OCI-LY1 (cell line): ENCODE data around the gene OSBPL2.

Source experiments
- H2AFZ ChIP-seq: fragments of 200-600 bp; sonication (generic), shearing (Covaris generic); 2 replicates; pipeline ENCODE4 v1.6.0; 2014; ENCODE audit warnings: antibody characterized with exemption, mild to moderate bottlenecking, low read length
- H3F3A ChIP-seq: fragments of 200-600 bp; sonication (generic), shearing (Covaris generic); 2 replicates; pipeline ENCODE4 v1.6.0; 2014; ENCODE audit warnings: mild to moderate bottlenecking, antibody characterized with exemption, low read length, moderate library complexity; ENCODE audit not compliant: insufficient read depth
- H3K27ac ChIP-seq: fragments of 200-600 bp; sonication (generic); 2 replicates; pipeline ENCODE4 v1.5.1; 2014; ENCODE audit warnings: low read length, mixed run types, mild to moderate bottlenecking, low read depth; ENCODE audit not compliant: poor library complexity, severe bottlenecking
- H3K27me3 ChIP-seq: fragments of 200-600 bp; sonication (generic); 2 replicates; pipeline ENCODE4 v1.6.0; 2014; ENCODE audit warnings: antibody characterized with exemption, mild to moderate bottlenecking, low read length, moderate library complexity; ENCODE audit not compliant: insufficient read depth
- H3K36me3 ChIP-seq: fragments of 200-600 bp; sonication (generic); 2 replicates; pipeline ENCODE4 v1.6.1; 2014; ENCODE audit warnings: mild to moderate bottlenecking, antibody characterized with exemption, low read length, moderate library complexity, mixed read lengths; ENCODE audit not compliant: insufficient read depth
- H3K4me1 ChIP-seq: fragments of 200-600 bp; sonication (generic); 2 replicates; pipeline ENCODE4 v1.5.1; 2014; ENCODE audit warnings: mild to moderate bottlenecking, low read length, moderate library complexity; ENCODE audit not compliant: insufficient read depth, severe bottlenecking
- H3K4me2 ChIP-seq: fragments of 200-600 bp; sonication (generic), shearing (Covaris generic); 2 replicates; pipeline ENCODE4 v1.6.1; 2014; ENCODE audit warnings: low read length
- H3K4me3 ChIP-seq: fragments of 200-600 bp; sonication (generic); 2 replicates; pipeline ENCODE4 v1.5.1; 2014; ENCODE audit warnings: low read length, low read depth, mild to moderate bottlenecking, mixed read lengths; ENCODE audit not compliant: poor library complexity, severe bottlenecking
- H3K79me2 ChIP-seq: fragments of 200-600 bp; shearing (Covaris generic); 2 replicates; pipeline ENCODE4 v1.6.1; 2016; ENCODE audit warnings: mixed run types, low read length, mixed read lengths; ENCODE audit not compliant: insufficient read depth
- H3K9ac ChIP-seq: fragments of 200-600 bp; sonication (generic), shearing (Covaris generic); 2 replicates; pipeline ENCODE4 v1.6.1; 2014; ENCODE audit warnings: mild to moderate bottlenecking, low read length, mixed read lengths
- H3K9me2 ChIP-seq: fragments of 200-600 bp; sonication (generic), shearing (Covaris generic); 2 replicates; pipeline ENCODE4 v1.6.1; 2014; ENCODE audit warnings: low read depth, mild to moderate bottlenecking, low read length, mixed read lengths
- H3K9me3 ChIP-seq: fragments of 200-600 bp; shearing (Covaris generic); 2 replicates; pipeline ENCODE4 v1.6.1; 2014; ENCODE audit warnings: low read length, mixed read lengths
- H4K20me1 ChIP-seq: fragments of 200-600 bp; sonication (generic), shearing (Covaris generic); 2 replicates; pipeline ENCODE4 v1.6.0; 2016; ENCODE audit warnings: mild to moderate bottlenecking, low read length; ENCODE audit not compliant: insufficient read depth
- CTCF ChIP-seq: fragments of 200-600 bp; sonication (generic), shearing (Covaris generic); IDR thresholded peaks from 2 replicates; pipeline ENCODE4 v1.5.1; 2017; ENCODE audit warnings: mild to moderate bottlenecking, antibody characterized with exemption, low read length, moderate library complexity, mixed read lengths
- EZH2 ChIP-seq: fragments of 200-600 bp; sonication (generic), shearing (Covaris generic); IDR thresholded peaks from 2 replicates; pipeline ENCODE4 v1.8.0; 2017; ENCODE audit warnings: borderline replicate concordance, mixed run types, mild to moderate bottlenecking, antibody characterized with exemption, low read length, moderate library complexity, mixed read lengths

OSBPL2 gene

GRCh38 chr20:62241506-62241905 lies 3.2 kb downstream of the OSBPL2 start:
- H3F3A ChIP-seq = no peaks in the 10 kb centered on the region
- peaks cover 15% of the 10 kb centered on the region; the same call in 1 of the 2 replicates for H3K36me3 ChIP-seq
- H3K4me3 ChIP-seq = no peak overlapping the region
- no peak for TF ChIP-seq EZH2
- TF ChIP-seq CTCF = no peak
- H3K9me3 ChIP-seq = no peaks in the 10 kb centered on the region
- H3K9me2 ChIP-seq = no peaks in the 10 kb centered on the region
- no peak overlapping the region for H3K9ac ChIP-seq
- H3K4me2 ChIP-seq = no peak overlapping the region
- no peaks in the 10 kb centered on the region for H3K27me3 ChIP-seq
- peaks cover 20% of the 10 kb centered on the region for H3K4me1 ChIP-seq
- H2AFZ ChIP-seq = no peak overlapping the region
- H3K79me2 ChIP-seq = 0 out of 2 replicates have a peak, but pooled peaks cover 3% of the 10 kb centered on the region
- H4K20me1 ChIP-seq = no peaks in the 10 kb centered on the region
- H3K27ac ChIP-seq = no peak overlapping the region

GRCh38 chr20:62242176-62242575 lies 3.9 kb downstream of the OSBPL2 start:
- Histone ChIP-seq H3F3A (no peaks in the 10 kb centered on the region), H4K20me1 (no peaks in the 10 kb centered on the region), H2AFZ (no peak overlapping the region), H3K4me1 (peaks cover 20% of the 10 kb centered on the region), H3K27me3 (no peaks in the 10 kb centered on the region), H3K4me3 (no peak overlapping the region), H3K9me2 (no peaks in the 10 kb centered on the region), H3K9ac (no peak overlapping the region), H3K9me3 (no peaks in the 10 kb centered on the region), H3K4me2 (no peak overlapping the region), H3K27ac (no peak overlapping the region), H3K79me2 (0 out of 2 replicates have a peak, but pooled peaks cover 3% of the 10 kb centered on the region), H3K36me3 (peaks cover 15% of the 10 kb centered on the region; the same call in 1 of the 2 replicates)
- TF ChIP-seq EZH2 (no peak), CTCF (no peak)

- no peak overlapping the region for H3K4me2 ChIP-seq
- no peak overlapping the region for H3K9ac ChIP-seq
- H3K9me2 ChIP-seq = no peaks in the 10 kb centered on the region
- 0 out of 2 replicates have a peak, but pooled peaks cover 3% of the 10 kb centered on the region for H3K79me2 ChIP-seq
- H3K27ac ChIP-seq = no peak overlapping the region
- H2AFZ ChIP-seq = no peak overlapping the region
- H3F3A ChIP-seq = no peaks in the 10 kb centered on the region
- H4K20me1 ChIP-seq = no peaks in the 10 kb centered on the region
- no peak overlapping the region for H3K4me3 ChIP-seq
- no peaks in the 10 kb centered on the region for H3K27me3 ChIP-seq
- no peaks in the 10 kb centered on the region for H3K9me3 ChIP-seq
- H3K36me3 ChIP-seq = peaks cover 15% of the 10 kb centered on the region; the same call in 1 of the 2 replicates
- H3K4me1 ChIP-seq = peaks cover 13% of the 10 kb centered on the region
- no peak for TF ChIP-seq EZH2
- no peak for TF ChIP-seq CTCF
These were observed 4.8 kb downstream of the OSBPL2 start for GRCh38 chr20:62243106-62243505.
